Kidney tubule cell (primary cell): ENCODE measurements around the gene SIK1.
"Not testable (repeated sequence)": the region's sequence is repeated elsewhere in the genome, so short reads cannot be mapped to it uniquely, and the experiment has no call there.

Source experiments
- DNase-seq: peaks from one replicate; pipeline ENCODE4 v3.0.0-alpha.2; 2018; ENCODE audit warnings: low spot score

Gene SIK1

GRCh38 chr21:43426404-43427241 is at the start of gene SIK1:
Gene SIK1, minus strand, starts transcription at chr21:43427131. Its CDS starts 953 bp downstream, at chr21:43426178.
- not testable (repeated sequence) for DNase-seq

GRCh38 chr21:43471597-43472242 is 44.8 kb upstream of the SIK1 start:
- not testable (repeated sequence) for DNase-seq

GRCh38 chr21:43469719-43470458 is 43.0 kb upstream of the SIK1 start:
- not testable (repeated sequence) for DNase-seq

- no peak for DNase-seq
These were observed 40.9 kb upstream of the SIK1 start for GRCh38 chr21:43467785-43468184.

- DNase-seq = not testable (repeated sequence)
These were observed 38.2 kb upstream of the SIK1 start for GRCh38 chr21:43465159-43465558.

GRCh38 chr21:43463498-43464261 is 36.7 kb upstream of the SIK1 start:
- DNase-seq = not testable (repeated sequence)

GRCh38 chr21:43462932-43463331 is 36.0 kb upstream of the SIK1 start:
- DNase-seq = not testable (repeated sequence)

- DNase-seq = not testable (repeated sequence)
These were observed 33.5 kb upstream of the SIK1 start for GRCh38 chr21:43460475-43460874.

- DNase-seq = not testable (repeated sequence)
These were observed 32.1 kb upstream of the SIK1 start for GRCh38 chr21:43458995-43459394.

- not testable (repeated sequence) for DNase-seq
These were observed 29.8 kb upstream of the SIK1 start for GRCh38 chr21:43456616-43457314.

- not testable (repeated sequence) for DNase-seq
These were observed 28.8 kb upstream of the SIK1 start for GRCh38 chr21:43455717-43456116.

GRCh38 chr21:43454176-43454575 is 27.2 kb upstream of the SIK1 start:
- not testable (repeated sequence) for DNase-seq

GRCh38 chr21:43451850-43452249 is 24.9 kb upstream of the SIK1 start:
- DNase-seq = not testable (repeated sequence)

GRCh38 chr21:43450287-43450686 is 23.4 kb upstream of the SIK1 start:
- not testable (repeated sequence) for DNase-seq

- DNase-seq = not testable (repeated sequence)
These were observed 20.5 kb upstream of the SIK1 start for GRCh38 chr21:43447353-43447977.

- not testable (repeated sequence) for DNase-seq
These were observed 19.5 kb upstream of the SIK1 start for GRCh38 chr21:43446277-43446932.

GRCh38 chr21:43444524-43444923 is 17.6 kb upstream of the SIK1 start:
- DNase-seq = not testable (repeated sequence)

- DNase-seq = not testable (repeated sequence)
These were observed 15.6 kb upstream of the SIK1 start for GRCh38 chr21:43442571-43442970.

- not testable (repeated sequence) for DNase-seq
These were observed 14.2 kb upstream of the SIK1 start for GRCh38 chr21:43440835-43441727.
